Stimulated activated CD8-positive, alpha-beta memory T cell treated with anti-CD3 and anti-CD28 coated beads, Interleukin-15, amount 100 ng/mL, for 24 hours (primary cell): ENCODE data around the gene MUC4.
"Not testable (repeated sequence)": the region's sequence is repeated elsewhere in the genome, so short reads cannot be mapped to it uniquely, and the experiment has no call there.

Experiments
- DNase-seq: peaks from one replicate; pipeline ENCODE4 v3.0.0-alpha.2; 2020; ENCODE audit warnings: low read depth

Gene MUC4

DNA sequence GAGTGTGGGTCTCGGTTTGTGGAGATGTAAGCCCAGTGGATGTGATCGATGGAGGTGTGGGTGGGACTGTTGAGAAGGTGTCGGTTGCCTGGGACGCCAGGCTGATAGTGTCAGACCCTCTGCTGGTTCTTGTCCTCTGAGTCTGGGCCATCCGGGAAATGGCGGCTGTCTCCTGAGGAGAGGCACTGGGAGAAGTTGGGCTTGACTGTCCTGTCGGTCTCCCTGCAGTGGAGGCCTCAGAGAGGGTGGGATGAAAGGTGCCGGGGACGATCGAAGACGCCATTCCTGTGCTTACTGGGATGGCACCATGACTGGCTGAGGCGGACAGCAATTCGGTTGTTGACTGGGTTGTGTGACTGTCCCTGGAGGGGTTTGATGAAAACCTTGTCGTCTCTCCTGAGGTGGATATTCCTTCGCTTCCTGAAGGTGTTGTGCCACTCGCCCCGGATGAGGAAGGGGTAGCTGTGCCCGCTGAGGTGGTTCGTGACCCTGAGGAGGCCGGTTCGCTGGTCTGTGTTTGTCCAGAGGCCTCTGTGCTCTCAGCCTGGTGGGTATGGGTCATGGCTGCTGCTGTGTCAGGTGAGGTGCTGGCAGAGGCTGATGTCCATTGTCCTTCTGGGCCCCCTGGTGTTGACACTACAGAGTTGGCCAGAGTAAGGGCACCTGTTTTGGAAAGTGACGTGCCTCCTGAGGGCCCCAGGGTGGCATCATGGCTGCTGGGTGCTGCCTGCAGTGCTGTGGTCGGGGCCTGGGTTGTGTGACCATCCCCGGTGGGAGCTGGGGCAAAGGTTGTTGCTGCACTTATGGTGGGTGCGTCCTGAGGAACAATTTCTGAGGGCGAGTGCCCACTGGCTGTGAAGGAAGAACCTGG, 22.8 kb downstream of the MUC4 start:
- no peak for DNase-seq

DNA sequence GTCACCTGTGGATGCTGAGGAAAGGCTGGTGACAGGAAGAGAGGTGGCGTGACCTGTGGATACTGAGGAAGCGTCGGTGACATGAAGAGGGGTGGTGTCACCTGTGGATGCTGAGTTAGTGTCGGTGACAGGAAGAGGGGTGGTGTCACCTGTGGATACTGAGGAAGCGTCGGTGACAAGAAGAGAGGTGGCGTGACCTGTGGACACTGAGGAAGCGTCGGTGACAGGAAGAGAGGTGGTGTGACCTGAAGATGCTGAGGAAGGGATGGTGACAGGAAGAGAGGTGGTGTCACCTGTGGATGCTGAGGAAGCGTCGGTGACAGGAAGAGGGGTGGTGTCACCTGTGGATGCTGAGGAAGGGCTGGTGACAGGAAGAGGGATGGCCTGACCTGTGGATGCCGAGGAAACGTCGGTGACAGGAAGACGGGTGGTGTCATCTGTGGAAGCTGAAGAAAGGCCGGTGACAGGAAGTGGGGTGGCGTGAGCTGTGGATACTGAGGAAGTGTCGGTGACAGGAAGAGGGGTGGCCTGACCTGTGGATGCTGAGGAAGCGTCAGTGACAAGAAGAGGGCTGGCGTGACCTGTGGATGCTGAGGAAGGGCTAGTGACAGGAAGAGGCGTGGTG, 25.8 kb downstream of the MUC4 start:
- not testable (repeated sequence) for DNase-seq

DNA sequence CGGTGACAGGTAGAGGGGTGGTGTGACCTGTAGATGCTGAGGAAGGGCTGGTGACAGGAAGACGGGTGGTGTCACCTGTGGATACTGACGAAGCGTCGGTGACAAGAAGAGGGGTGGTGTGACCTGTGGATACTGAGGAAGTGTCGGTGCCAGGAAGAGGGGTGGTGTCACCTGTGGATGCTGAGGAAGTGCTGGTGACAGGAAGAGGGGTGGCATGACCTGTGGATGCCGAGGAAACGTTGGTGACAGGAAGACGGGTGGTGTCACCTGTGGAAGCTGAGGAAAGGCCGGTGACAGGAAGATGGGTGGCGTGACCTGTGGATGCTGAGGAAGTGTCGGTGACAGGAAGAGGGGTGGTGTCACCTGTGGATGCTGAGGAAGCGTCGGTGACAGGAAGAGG, 27.7 kb downstream of the MUC4 start:
- not testable (repeated sequence) for DNase-seq

DNA sequence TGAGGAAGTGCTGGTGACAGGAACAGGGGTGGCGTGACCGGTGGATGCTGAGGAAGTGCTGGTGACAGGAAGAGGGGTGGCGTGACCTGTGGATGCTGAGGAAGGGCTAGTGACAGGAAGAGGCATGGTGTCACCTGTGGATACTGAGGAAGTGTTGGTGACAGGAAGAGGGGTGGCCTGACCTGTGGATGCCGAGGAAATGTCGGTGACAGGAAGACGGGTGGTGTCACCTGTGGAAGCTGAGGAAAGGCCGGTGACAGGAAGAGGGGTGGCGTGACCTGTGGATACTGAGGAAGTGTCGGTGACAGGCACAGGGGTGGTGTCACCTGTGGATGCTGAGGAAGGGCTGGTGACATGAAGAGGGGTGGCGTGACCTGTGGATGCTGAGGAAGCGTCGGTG, 30.5 kb downstream of the MUC4 start:
- not testable (repeated sequence) for DNase-seq

DNA sequence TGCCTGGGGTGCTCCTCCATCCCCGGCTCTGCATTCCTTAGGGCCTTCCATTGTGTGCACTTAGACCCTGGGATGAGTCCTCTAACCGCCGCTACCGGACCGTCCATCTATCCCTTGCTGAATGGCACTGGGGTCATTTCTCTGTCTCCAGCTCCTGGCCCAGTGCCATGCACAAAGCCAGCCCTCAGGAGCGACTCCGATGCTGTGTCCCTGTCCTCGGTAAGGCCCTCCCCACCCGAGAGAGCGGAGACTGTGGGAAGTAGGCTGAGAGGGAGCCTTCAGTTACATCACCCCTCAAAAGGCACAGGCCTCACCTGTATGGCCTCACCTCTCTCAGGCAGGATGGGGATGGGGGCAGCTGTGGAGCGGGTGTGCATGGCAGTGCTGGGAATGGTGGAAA, 33.8 kb downstream of the MUC4 start:
- DNase-seq = no peak

DNA sequence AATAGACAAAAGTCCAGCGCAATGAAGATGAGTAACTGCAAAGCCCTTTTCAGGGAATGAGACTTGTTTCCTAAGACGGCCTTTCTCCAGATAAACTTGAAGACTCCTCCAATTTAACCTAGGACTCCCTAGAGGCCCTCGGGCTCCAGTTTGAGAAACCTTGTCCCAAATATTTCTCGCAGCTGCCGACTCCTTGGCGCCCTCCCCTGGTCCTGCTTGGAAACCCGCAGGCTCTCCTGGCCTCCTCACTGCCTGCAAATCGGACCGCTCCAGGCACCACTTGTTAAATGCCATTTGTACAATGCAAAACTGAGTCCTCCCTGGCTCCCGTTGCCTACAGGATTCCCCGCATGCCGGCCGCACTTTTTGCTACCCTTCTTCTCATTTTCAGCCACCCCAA, 36.8 kb downstream of the MUC4 start:
- DNase-seq = no peak

DNA sequence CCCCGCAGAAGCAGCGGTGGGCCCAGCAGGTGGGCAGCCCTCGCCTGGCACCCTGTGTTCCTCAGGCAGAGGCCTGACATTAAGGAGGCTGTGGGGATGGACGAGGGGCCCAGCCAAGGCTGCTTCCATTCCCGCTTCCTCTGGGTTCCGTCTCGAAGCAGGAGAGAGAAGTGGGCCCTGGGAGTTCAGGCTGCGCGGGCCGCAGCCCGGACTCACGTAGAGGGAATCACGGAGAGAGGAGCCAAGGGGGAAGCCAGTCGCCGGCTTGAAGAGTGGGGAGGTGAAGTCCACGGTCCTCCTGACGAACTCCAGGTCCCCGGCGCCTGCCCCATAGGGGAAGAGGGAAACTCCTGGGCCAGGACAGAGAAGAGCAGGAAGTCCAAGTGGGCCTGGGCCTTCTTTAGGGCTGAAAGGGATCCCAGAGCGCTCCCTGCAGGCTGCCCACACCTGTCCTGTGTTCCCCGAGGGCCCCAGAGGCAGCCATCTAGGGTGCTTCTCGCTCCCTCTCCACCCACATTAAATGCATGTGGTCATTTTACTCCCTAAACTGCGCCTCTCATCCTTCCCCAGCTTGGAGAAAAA, 37.7 kb downstream of the MUC4 start:
- DNase-seq = no peak

DNA sequence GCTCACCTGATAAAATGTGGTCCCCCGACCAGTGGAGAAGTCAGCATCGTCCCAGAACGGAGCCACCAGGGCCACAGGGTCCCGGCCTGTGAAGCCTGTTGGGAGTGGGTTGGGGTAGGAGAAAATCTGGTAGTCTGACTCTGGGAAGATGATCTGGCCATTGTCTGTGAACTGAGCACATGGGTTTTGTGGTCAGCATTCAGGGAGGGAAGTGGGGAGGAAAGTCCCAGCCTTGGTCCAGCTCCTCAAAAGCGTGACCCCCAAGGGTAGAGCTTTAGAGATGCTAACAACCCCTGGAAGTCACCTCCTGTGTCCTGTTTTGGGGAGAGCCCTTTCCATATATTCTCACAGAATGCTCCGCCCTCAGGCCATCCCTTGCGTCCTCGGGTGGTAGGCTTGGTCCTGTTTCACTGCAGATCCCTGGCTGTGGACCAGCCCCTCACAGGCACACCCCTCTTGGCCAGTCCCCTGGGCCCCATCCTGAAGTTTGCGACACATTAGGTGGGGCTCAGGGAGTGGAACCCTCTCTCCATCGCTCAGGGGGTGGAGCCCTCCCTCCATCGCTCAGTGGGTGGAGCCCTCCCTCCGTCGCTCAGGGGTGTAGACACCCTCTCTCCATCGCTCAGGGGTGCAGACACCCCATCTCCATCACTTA, 40.0 kb downstream of the MUC4 start:
- DNase-seq = no peak

DNA sequence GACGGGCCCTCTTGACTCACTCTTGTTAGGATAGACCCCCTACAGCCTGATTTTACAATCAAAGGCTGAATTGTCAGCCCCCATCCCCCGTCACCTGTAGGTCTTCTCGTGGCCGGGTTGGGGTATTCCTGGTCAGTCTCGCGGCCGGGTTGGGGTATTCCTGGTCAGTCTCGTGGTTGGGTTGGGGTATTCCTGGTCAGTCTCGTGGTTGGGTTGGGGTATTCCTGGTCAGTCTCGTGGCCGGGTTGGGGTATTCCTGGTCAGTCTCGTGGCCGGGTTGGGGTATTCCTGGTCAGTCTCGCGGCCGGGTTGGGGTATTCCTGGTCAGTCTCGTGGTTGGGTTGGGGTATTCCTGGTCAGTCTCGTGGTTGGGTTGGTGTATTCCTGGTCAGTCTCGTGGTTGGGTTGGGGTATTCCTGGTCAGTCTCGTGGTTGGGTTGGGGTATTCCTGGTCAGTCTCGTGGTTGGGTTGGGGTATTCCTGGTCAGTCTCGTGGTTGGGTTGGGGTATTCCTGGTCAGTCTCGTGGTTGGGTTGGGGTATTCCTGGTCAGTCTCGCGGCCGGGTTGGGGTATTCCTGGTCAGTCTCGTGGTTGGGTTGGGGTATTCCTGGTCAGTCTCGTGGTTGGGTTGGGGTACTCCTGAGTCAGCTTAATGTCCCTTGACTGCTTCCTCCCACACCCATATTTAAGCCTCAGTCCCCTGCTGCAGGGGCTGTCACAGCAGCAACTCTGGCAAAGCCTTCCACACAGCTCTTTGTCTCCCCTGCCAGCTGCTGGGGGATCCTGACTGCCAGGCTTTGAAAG, 40.7 kb downstream of the MUC4 start:
- DNase-seq = not testable (repeated sequence)

DNA sequence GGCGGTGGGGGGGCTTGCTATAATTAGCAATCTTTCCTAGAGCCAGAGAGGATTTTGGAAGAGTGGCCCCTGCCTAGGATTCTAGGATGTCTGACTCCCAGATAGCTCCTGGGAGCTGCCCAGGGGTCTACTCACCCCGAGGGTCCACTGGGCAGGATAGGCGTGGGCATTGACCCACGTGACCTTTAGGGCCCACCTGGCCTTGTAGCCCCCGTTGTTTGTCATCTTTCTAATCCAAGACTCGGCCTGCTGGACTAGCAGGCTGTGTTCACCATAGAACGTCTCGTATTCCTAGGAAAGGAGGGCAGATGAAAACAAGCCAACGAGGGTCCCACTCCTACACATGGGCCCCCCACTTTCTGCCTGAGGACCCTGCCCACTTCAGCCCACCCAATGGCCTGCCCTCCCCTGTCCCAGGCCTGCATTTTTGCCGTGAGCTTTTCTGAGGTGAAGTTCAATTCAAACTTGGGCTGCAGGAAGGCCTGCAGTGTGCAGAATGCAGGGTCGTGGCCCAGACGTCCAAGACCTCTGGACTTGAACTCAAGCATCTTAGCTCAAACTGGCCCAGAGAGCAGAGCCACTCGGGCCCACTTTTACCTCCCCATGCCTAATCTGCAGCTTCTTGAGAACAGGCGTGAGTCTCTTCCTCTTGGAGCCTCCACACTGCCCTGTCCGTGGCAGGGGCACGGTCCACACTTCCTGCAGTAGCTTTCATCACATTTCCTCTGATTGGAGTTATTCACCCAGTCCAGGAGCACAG, 41.5 kb downstream of the MUC4 start:
- no peak for DNase-seq

DNA sequence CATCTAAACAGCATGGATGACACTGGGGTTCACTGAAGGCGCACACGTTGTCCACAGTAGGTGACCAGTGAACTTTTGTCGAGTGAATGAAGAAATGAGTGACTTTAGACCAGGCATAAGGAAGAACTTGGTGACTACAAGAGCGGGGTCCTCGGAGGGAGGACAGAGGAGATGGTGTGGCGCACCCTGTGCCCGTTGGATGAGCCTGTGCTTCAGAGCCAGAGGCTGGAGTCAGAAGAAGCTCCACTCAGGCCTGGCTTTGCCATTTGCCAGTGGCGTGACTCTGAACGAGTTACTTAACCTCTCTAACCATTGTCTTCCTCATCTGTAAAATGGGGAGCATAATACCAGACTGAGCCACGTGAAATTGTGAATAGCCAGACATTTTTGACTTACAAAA, 42.2 kb downstream of the MUC4 start:
- DNase-seq = no peak

DNA sequence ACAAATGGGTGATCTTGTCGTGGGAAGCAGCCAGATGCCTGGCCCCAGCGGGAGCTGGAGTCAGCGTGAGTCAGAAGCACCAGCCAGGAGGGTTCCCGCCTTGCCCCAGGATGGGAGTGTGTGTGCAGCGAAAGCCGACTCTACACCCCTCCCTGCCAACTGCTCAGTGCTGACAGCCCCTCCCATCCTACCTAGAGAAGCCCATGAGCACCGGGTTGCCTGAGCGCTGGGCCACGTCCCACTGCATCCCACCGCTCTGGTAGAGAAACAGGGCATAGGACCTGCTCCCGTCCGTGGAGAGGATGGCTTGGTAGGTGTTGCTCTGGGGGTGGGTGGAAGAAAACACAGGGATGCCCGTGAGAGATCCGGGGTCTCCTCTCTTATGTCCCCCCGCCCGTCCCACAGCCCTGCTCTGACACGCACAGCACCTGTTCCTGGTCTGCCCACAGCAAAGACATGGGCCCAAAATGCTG, 42.9 kb downstream of the MUC4 start:
- no peak for DNase-seq

DNA sequence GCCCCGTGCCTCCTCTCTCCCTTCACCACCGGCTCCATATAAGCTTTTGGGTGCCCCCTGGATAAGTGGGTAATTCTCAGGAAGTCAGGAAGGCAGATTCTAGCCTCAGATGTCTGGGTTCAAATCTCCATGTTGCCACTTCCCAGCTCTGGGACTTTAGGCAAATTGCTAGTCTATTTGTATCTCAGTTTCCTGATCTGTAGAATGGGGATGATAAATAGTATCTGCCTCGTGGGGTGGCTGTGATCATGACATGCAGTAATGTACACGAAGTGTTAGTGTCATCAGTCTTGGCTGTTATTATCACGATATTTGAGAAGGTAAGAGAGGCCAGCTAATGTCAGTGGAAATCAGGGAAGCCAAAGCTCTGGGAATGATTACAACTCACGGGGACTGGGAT, 43.3 kb downstream of the MUC4 start:
- no peak for DNase-seq

DNA sequence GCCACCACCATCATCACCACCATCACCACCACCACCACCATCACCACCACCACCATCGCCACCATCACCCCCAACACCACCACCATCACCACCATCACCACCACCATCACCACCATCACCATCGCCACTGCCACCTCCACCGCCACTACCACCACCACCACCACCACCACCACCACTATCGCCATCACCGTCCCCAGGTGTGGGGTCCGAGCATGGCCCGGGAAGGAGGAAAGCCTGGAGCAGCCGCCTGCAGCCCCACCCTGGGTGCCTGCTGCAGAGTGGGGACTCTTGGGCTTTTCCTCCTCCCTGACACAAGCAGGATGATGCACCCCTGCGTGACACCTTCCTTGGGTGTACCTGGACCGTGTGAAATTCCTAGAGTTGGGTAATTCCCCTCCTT, 43.9 kb downstream of the MUC4 start:
- no peak for DNase-seq

DNA sequence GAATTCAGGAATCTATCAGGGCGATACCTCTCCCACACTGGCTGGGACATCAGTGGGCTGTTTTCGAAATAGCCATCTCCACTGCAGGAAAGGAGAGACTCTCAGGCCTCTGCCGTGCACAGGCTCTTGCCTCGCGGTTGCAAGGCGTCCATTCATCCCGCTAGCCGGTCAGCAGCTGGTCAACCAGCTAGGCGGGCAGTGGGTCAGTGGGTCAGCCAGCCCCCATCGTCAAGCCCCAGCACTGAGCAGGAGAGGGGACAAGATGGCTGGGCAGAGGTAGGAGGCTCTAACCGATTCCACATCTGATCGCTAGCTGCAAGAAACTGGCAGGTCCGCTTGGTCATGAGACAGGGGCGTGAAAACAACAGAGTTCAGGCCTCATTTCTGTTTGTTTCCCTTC, 45.1 kb downstream of the MUC4 start:
- DNase-seq = no peak

DNA sequence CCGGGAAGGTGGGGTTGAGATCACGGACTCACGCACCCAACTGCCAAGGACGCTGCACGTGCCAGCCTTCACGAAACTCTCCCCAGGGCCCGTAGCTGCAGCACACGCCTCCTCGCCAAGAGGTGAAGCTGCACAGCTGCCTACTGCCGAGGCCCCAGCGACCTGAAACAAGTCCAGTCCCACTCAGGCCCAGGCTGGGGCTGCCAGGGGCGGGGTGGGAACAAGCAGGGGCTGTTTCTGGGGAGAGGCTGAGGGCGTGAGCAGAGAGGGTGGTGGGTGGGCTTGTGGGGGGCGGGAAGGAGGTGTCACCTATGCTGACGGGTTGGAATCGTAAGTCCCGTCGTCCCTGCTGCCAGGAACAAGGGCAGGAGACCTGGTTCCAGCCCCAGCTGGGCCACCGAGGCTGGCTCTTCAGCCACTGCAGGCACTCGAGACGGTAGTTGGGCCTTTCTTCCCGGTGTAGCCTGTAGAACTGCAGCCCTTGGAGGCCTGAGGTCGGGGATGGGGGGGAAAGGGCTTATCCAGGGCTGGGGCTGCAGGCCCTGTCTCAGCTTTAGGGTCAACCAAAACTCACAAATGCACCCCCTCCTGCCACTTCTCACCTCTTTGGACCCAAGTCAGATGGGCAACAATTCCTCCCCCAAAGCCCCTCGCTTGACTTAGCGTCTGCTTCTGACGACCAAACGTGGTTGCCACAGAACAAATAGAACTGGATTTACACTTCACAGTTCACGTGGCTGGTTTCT, 46.6 kb downstream of the MUC4 start:
- DNase-seq = no peak

DNA sequence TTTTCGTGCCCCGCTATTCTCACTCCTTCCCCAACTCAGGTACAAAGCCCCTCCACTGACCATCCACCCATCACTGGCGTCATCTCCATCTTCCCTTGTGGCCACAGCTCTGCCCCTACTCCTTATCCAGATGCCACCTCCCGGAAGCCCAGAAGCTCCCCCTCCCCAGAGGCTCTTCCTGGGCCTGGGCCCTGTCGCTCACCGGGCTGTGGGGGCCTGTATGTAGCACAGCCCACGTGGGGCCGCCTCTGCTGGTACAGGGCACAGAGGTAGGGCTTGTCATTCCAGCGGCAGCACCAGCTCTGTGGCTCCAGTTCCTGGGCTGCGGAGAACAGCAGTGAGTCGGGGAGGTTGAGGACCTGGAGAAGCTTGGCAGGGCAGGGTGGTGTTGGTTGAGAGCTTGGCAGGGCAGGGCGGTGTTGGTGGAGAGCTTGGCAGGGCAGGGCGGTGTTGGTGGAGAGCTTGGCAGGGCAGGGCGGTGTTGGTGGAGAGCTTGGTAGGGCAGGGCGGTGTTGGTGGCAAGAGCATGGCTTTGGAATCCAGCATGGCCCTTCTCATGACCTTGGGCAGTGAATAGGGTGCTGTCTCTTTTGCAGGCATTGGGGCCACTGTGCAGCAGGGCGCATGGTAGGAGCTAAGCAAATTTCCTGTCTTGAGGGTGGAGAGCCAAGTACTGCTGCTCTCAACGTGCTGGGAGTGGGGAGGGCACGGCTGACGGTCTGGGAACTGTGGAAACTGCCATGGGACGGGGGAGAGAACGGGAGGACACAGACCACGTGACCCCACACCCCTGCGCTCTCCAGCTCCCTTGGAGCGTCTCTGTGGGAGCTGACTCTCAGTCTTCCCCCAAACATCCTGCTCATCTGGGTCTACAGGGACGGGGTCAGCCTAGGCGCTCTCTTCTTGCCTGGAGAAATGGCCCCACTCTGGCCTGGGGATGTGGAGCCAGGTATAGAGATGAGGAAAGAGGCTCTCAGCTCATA, 47.6 kb downstream of the MUC4 start:
- DNase-seq = no peak

DNA sequence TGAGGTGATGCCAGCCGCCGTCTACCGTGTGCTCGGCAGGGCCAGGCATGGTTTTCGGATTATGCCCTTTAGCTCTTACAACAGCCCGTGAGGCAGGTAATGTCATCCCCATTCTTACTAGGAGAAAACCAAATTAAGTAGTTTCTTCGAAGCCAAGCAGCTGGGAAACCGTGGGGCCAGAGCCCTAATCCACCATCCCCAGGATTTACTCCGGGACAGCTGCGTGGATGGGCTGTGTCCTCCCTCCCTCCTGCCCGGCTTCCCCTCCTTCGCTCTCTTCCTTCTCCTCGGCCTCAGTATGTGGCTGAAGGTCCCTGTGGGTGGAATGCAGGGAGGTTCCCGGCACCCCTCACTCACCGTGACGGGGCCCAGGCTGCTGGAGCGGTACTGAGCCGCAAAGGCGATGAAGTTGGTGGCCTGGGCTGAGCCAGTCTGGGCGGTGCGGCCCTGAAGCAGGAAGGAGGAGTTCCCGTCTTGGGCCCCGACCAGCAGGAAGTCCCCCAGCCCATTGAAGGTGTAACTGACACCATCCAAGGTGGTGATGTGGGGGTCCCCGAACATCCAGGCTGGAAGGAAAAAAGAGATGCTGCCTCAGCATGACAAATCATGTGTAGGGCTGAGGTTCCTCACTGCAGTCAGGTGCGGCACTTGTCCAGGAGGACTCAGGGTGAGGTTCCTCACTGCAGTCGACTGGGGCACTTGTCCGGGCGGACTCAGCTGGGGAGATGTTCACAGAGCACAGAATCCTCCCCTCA, 48.5 kb downstream of the MUC4 start:
- DNase-seq = no peak
